ENCODE data around the gene FNTB.
"Not testable (repeated sequence)": the region's sequence is repeated elsewhere in the genome, so short reads cannot be mapped to it uniquely, and the experiment has no call there.

The FNTB gene

GRCh38 chr14:65080960-65081747 is 94.5 kb downstream of the FNTB start:
- peak overlapping the region; percentile 71 to 86 for H3K27ac ChIP-seq (ENCODE audit: low read depth in 2 of 2, low read length in 2 of 2)
- H3K36me3 ChIP-seq (ENCODE audit: control insufficient read depth in 2 of 2, insufficient read depth in 2 of 2, low read length in 2 of 2) = peaks cover 38 to 51% of the 10 kb centered on the region in 2 donors
- no peaks in the 10 kb centered on the region for H3K27me3 ChIP-seq (ENCODE audit: control insufficient read depth in 2 of 2, insufficient read depth in 2 of 2, low read length in 2 of 2)
- peak overlapping the region in 1 of 2 donors; percentile 11 for H3K4me3 ChIP-seq (ENCODE audit: low read length in 2 of 2)
- H3K9ac ChIP-seq (ENCODE audit: low read depth in 1 of 2, low read length in 2 of 2) = peak overlapping the region in 1 of 2 donors; percentile 32
- no peaks in the 10 kb centered on the region for H3K9me3 ChIP-seq (ENCODE audit: control insufficient read depth in 2 of 2, low read length in 2 of 2)
- peaks cover 26 to 28% of the 10 kb centered on the region in 2 donors for H3K4me1 ChIP-seq (ENCODE audit: control insufficient read depth in 2 of 2, insufficient read depth in 2 of 2, low read length in 2 of 2)

GRCh38 chr14:65082930-65083329 is 96.2 kb downstream of the FNTB start:
- Histone ChIP-seq H3K4me3 (ENCODE audit: low read length in 2 of 2) (no peak overlapping the region), H3K27me3 (ENCODE audit: control insufficient read depth in 2 of 2, insufficient read depth in 2 of 2, low read length in 2 of 2) (no peaks in the 10 kb centered on the region), H3K27ac (ENCODE audit: low read depth in 2 of 2, low read length in 2 of 2) (peak overlapping the region; percentile 43 to 86), H3K9me3 (ENCODE audit: control insufficient read depth in 2 of 2, low read length in 2 of 2) (no peaks in the 10 kb centered on the region), H3K36me3 (ENCODE audit: control insufficient read depth in 2 of 2, insufficient read depth in 2 of 2, low read length in 2 of 2) (peaks cover 33 to 50% of the 10 kb centered on the region in 2 donors), H3K4me1 (ENCODE audit: control insufficient read depth in 2 of 2, insufficient read depth in 2 of 2, low read length in 2 of 2) (peaks cover 26 to 28% of the 10 kb centered on the region in 2 donors), H3K9ac (ENCODE audit: low read depth in 1 of 2, low read length in 2 of 2) (no peak overlapping the region)

GRCh38 chr14:65084554-65085505 is 98.1 kb downstream of the FNTB start:
- H3K27ac ChIP-seq (ENCODE audit: low read depth in 2 of 2, low read length in 2 of 2) = no peak overlapping the region
- no peaks in the 10 kb centered on the region for H3K9me3 ChIP-seq (ENCODE audit: control insufficient read depth in 2 of 2, low read length in 2 of 2)
- peaks cover 26 to 27% of the 10 kb centered on the region in 2 donors for H3K4me1 ChIP-seq (ENCODE audit: control insufficient read depth in 2 of 2, insufficient read depth in 2 of 2, low read length in 2 of 2)
- H3K4me3 ChIP-seq (ENCODE audit: low read length in 2 of 2) = no peak overlapping the region
- no peaks in the 10 kb centered on the region for H3K27me3 ChIP-seq (ENCODE audit: control insufficient read depth in 2 of 2, insufficient read depth in 2 of 2, low read length in 2 of 2)
- no peak overlapping the region for H3K9ac ChIP-seq (ENCODE audit: low read depth in 1 of 2, low read length in 2 of 2)
- H3K36me3 ChIP-seq (ENCODE audit: control insufficient read depth in 2 of 2, insufficient read depth in 2 of 2, low read length in 2 of 2) = peaks cover 48 to 62% of the 10 kb centered on the region in 2 donors

- not testable (repeated sequence) for H3K9me3 ChIP-seq (ENCODE audit: control insufficient read depth in 2 of 2, low read length in 2 of 2); H3K27ac ChIP-seq (ENCODE audit: low read depth in 2 of 2, low read length in 2 of 2); H3K4me3 ChIP-seq (ENCODE audit: low read length in 2 of 2); H3K9ac ChIP-seq (ENCODE audit: low read depth in 1 of 2, low read length in 2 of 2); H3K27me3 ChIP-seq (ENCODE audit: control insufficient read depth in 2 of 2, insufficient read depth in 2 of 2, low read length in 2 of 2)
- peaks cover 48 to 71% of the 10 kb centered on the region in 2 donors for H3K36me3 ChIP-seq (ENCODE audit: control insufficient read depth in 2 of 2, insufficient read depth in 2 of 2, low read length in 2 of 2)
- H3K4me1 ChIP-seq (ENCODE audit: control insufficient read depth in 2 of 2, insufficient read depth in 2 of 2, low read length in 2 of 2) = peaks cover 15 to 16% of the 10 kb centered on the region in 2 donors
Observed at GRCh38 chr14:65086686-65087085, 100.0 kb downstream of the FNTB start.

- not testable (repeated sequence) for H3K9ac ChIP-seq (ENCODE audit: low read depth in 1 of 2, low read length in 2 of 2); H3K27ac ChIP-seq (ENCODE audit: low read depth in 2 of 2, low read length in 2 of 2); H3K9me3 ChIP-seq (ENCODE audit: control insufficient read depth in 2 of 2, low read length in 2 of 2); H3K27me3 ChIP-seq (ENCODE audit: control insufficient read depth in 2 of 2, insufficient read depth in 2 of 2, low read length in 2 of 2); H3K4me3 ChIP-seq (ENCODE audit: low read length in 2 of 2)
- peaks cover 12 to 17% of the 10 kb centered on the region in 2 donors for H3K4me1 ChIP-seq (ENCODE audit: control insufficient read depth in 2 of 2, insufficient read depth in 2 of 2, low read length in 2 of 2)
- peaks cover 55 to 74% of the 10 kb centered on the region in 2 donors for H3K36me3 ChIP-seq (ENCODE audit: control insufficient read depth in 2 of 2, insufficient read depth in 2 of 2, low read length in 2 of 2)
Observed at GRCh38 chr14:65087835-65088234, 101.1 kb downstream of the FNTB start.

- Histone ChIP-seq H3K9me3 (ENCODE audit: control insufficient read depth in 2 of 2, low read length in 2 of 2) (no peaks in the 10 kb centered on the region), H3K4me1 (ENCODE audit: control insufficient read depth in 2 of 2, insufficient read depth in 2 of 2, low read length in 2 of 2) (peaks cover 30 to 55% of the 10 kb centered on the region in 2 donors), H3K4me3 (ENCODE audit: low read length in 2 of 2) (no peak overlapping the region), H3K27ac (ENCODE audit: low read depth in 2 of 2, low read length in 2 of 2) (peak overlapping the region; percentile 34 to 78), H3K27me3 (ENCODE audit: control insufficient read depth in 2 of 2, insufficient read depth in 2 of 2, low read length in 2 of 2) (no peaks in the 10 kb centered on the region), H3K9ac (ENCODE audit: low read depth in 1 of 2, low read length in 2 of 2) (no peak overlapping the region), H3K36me3 (ENCODE audit: control insufficient read depth in 2 of 2, insufficient read depth in 2 of 2, low read length in 2 of 2) (peaks cover 51 to 62% of the 10 kb centered on the region in 2 donors)
Observed at GRCh38 chr14:65092349-65092748, 105.7 kb downstream of the FNTB start.

- Histone ChIP-seq H3K9me3 (ENCODE audit: control insufficient read depth in 2 of 2, low read length in 2 of 2) (no peaks in the 10 kb centered on the region), H3K27ac (ENCODE audit: low read depth in 2 of 2, low read length in 2 of 2) (peak overlapping the region; percentile 68 to 79), H3K4me3 (ENCODE audit: low read length in 2 of 2) (peak overlapping the region; percentile 9 to 10), H3K9ac (ENCODE audit: low read depth in 1 of 2, low read length in 2 of 2) (peak overlapping the region in 1 of 2 donors; percentile 23), H3K27me3 (ENCODE audit: control insufficient read depth in 2 of 2, insufficient read depth in 2 of 2, low read length in 2 of 2) (no peaks in the 10 kb centered on the region), H3K36me3 (ENCODE audit: control insufficient read depth in 2 of 2, insufficient read depth in 2 of 2, low read length in 2 of 2) (peaks cover 25 to 34% of the 10 kb centered on the region in 2 donors), H3K4me1 (ENCODE audit: control insufficient read depth in 2 of 2, insufficient read depth in 2 of 2, low read length in 2 of 2) (peaks cover 36 to 67% of the 10 kb centered on the region in 2 donors)
Observed at GRCh38 chr14:65095633-65096205, 109.0 kb downstream of the FNTB start.

- H3K27ac ChIP-seq (ENCODE audit: low read depth in 2 of 2, low read length in 2 of 2) = peak overlapping the region; percentile 68 to 79
- H3K4me3 ChIP-seq (ENCODE audit: low read length in 2 of 2) = peak overlapping the region; percentile 0 to 16
- H3K9me3 ChIP-seq (ENCODE audit: control insufficient read depth in 2 of 2, low read length in 2 of 2) = no peaks in the 10 kb centered on the region
- H3K36me3 ChIP-seq (ENCODE audit: control insufficient read depth in 2 of 2, insufficient read depth in 2 of 2, low read length in 2 of 2) = peaks cover 24 to 28% of the 10 kb centered on the region in 2 donors
- peaks cover 36 to 70% of the 10 kb centered on the region in 2 donors for H3K4me1 ChIP-seq (ENCODE audit: control insufficient read depth in 2 of 2, insufficient read depth in 2 of 2, low read length in 2 of 2)
- H3K27me3 ChIP-seq (ENCODE audit: control insufficient read depth in 2 of 2, insufficient read depth in 2 of 2, low read length in 2 of 2) = no peaks in the 10 kb centered on the region
- H3K9ac ChIP-seq (ENCODE audit: low read depth in 1 of 2, low read length in 2 of 2) = peak overlapping the region in 1 of 2 donors; percentile 23
Observed at GRCh38 chr14:65096323-65097089, 109.8 kb downstream of the FNTB start.

- H3K4me3 ChIP-seq (ENCODE audit: low read length in 2 of 2) = peak overlapping the region in 1 of 2 donors; percentile 55
Observed at GRCh38 chr14:65098586-65098985, 111.9 kb downstream of the FNTB start.

More at GRCh38 chr14:65098586-65098985, 111.9 kb downstream of the FNTB start:
- Histone ChIP-seq H3K4me1 (ENCODE audit: control insufficient read depth in 2 of 2, insufficient read depth in 2 of 2, low read length in 2 of 2) (peaks cover 36 to 63% of the 10 kb centered on the region in 2 donors), H3K9ac (ENCODE audit: low read depth in 1 of 2, low read length in 2 of 2) (no peak overlapping the region), H3K27ac (ENCODE audit: low read depth in 2 of 2, low read length in 2 of 2) (peak overlapping the region in 1 of 2 donors; percentile 18), H3K9me3 (ENCODE audit: control insufficient read depth in 2 of 2, low read length in 2 of 2) (no peaks in the 10 kb centered on the region), H3K27me3 (ENCODE audit: control insufficient read depth in 2 of 2, insufficient read depth in 2 of 2, low read length in 2 of 2) (no peaks in the 10 kb centered on the region), H3K36me3 (ENCODE audit: control insufficient read depth in 2 of 2, insufficient read depth in 2 of 2, low read length in 2 of 2) (peaks cover 7 to 8% of the 10 kb centered on the region in 2 donors)
